Endothelial cell of umbilical vein (primary cell): ENCODE data around the gene MRPL14. TPM values are rescaled to one million over a fixed set of nuclear protein-coding genes. Genes with fewer than 3 reads are reported as not detected.

ENCODE experiments used
- BruUV-seq: library from RNA; stranded (reverse); fragments of 400-500 nt; replicated peaks from 2 replicates; lab custom pipeline; 2021; lab: Mats Ljungman, UMichigan
- CTCF ChIA-PET: fragments of 300-600, 350-600 bp; sonication (Branson Sonifier 250); formaldehyde crosslinking; loops from one replicate; lab custom pipeline; 2021; ENCODE audit warnings: antibody characterized with exemption, inconsistent platforms; lab: Charles Lee
- POLR2A ChIA-PET: fragments of 300-600, 350-600 bp; sonication (Branson Sonifier 250); formaldehyde crosslinking; loops from one replicate; lab custom pipeline; 2021; ENCODE audit warnings: antibody characterized with exemption, inconsistent platforms; lab: Charles Lee
- DNase-seq: peaks from one replicate; pipeline ENCODE4 v3.0.0-alpha.2; 2011; ENCODE audit warnings: low read depth, low spot score
- FAIRE-seq: peaks from 2 replicates; lab custom pipeline; 2011; peaks lifted over from hg19 to GRCh38; lab: Jason Lieb, UNC
- H2AFZ ChIP-seq: 2 replicates; pipeline ENCODE4 v1.6.0; 2012; ENCODE audit warnings: low read depth, low read length, control low read depth, inconsistent platforms
- H3K27ac ChIP-seq: 2 replicates; pipeline ENCODE4 v1.5.1; 2011; ENCODE audit warnings: low read depth, mild to moderate bottlenecking, control low read depth, low read length, moderate library complexity; ENCODE audit not compliant: insufficient read depth
- H3K27me3 ChIP-seq, 2 experiments: 2 replicates each; pipeline versions ENCODE4 v1.6.0 to v1.6.1; 2011; ENCODE audit warnings: low read length in 2 of 2, mixed read lengths in 1 of 2; ENCODE audit not compliant: control insufficient read depth in 2 of 2, insufficient read depth in 2 of 2
- H3K36me3 ChIP-seq, 2 experiments: 2 replicates in 1 of 2; 3 replicates in 1 of 2; pipeline ENCODE4 v1.5.1; 2011; ENCODE audit warnings: low read length in 2 of 2, mild to moderate bottlenecking in 1 of 2, moderate library complexity in 1 of 2; ENCODE audit not compliant: control insufficient read depth in 2 of 2, insufficient read depth in 2 of 2; ENCODE audit errors: extremely low read depth in 1 of 2
- H3K4me1 ChIP-seq: 3 replicates; pipeline ENCODE4 v1.5.1; 2011; ENCODE audit warnings: mild to moderate bottlenecking, low read length; ENCODE audit not compliant: control insufficient read depth, insufficient read depth; ENCODE audit errors: extremely low read depth
- H3K4me2 ChIP-seq: 2 replicates; pipeline ENCODE4 v1.6.1; 2011; ENCODE audit warnings: low read length, control low read depth, mixed read lengths; ENCODE audit not compliant: insufficient read depth
- H3K4me3 ChIP-seq, 3 experiments: fragments of 200-600 bp in 1 of 3; sonication (generic), shearing (Covaris generic) in 1 of 3; replicated peaks in 1 of 3; 2 replicates each; pipeline ENCODE4 v1.5.1; 2011 to 2016; ENCODE audit warnings: control low read depth in 3 of 3, low read length in 3 of 3, mild to moderate bottlenecking in 2 of 3, inconsistent platforms in 1 of 3, low read depth in 1 of 3, moderate library complexity in 1 of 3; ENCODE audit not compliant: insufficient read depth in 1 of 3
- H3K79me2 ChIP-seq: 2 replicates; pipeline ENCODE4 v1.6.0; 2012; ENCODE audit warnings: low read length, inconsistent platforms; ENCODE audit not compliant: control insufficient read depth, insufficient read depth
- H3K9ac ChIP-seq: replicated peaks from 2 replicates; pipeline ENCODE3; 2011; ENCODE audit warnings: low read length, control low read depth; ENCODE audit not compliant: insufficient read depth; ENCODE audit errors: extremely low read depth
- H3K9me1 ChIP-seq: replicated peaks from 3 replicates; pipeline ENCODE4 v1.6.0; 2011; ENCODE audit warnings: mild to moderate bottlenecking, low read length; ENCODE audit not compliant: control insufficient read depth, insufficient read depth; ENCODE audit errors: extremely low read depth
- H3K9me3 ChIP-seq: replicated peaks from 2 replicates; pipeline ENCODE4 v1.5.1; 2012; ENCODE audit warnings: low read length, inconsistent platforms; ENCODE audit not compliant: control insufficient read depth, insufficient read depth
- H4K20me1 ChIP-seq: replicated peaks from 2 replicates; pipeline ENCODE3; 2011; ENCODE audit warnings: mild to moderate bottlenecking, low read length; ENCODE audit not compliant: control insufficient read depth, insufficient read depth; ENCODE audit errors: extremely low read depth
- FOS ChIP-seq: IDR thresholded peaks from 2 replicates; pipeline ENCODE4 v1.6.1; 2011; ENCODE audit warnings: mild to moderate bottlenecking, low read length, moderate library complexity, borderline replicate concordance; ENCODE audit not compliant: insufficient read depth
- JUN ChIP-seq: IDR thresholded peaks from 2 replicates; pipeline ENCODE4 v1.6.1; 2011; ENCODE audit warnings: borderline replicate concordance, low read depth; ENCODE audit not compliant: insufficient read length, insufficient read depth
- MYC ChIP-seq: IDR thresholded peaks from one replicate; pipeline ENCODE4 v1.6.1; 2011; ENCODE audit warnings: mild to moderate bottlenecking, low read depth, low read length
- POLR2A ChIP-seq: IDR thresholded peaks from 2 replicates; pipeline ENCODE4 v1.6.1; 2012; ENCODE audit warnings: low read depth, mild to moderate bottlenecking, control low read depth, low read length
- dilution Hi-C: fragments of 300-500 bp; cut with MboI; formaldehyde crosslinking; loops from one replicate; pipeline ENCODE4 v1.15.0; 2019; ENCODE audit warnings: low sequenced_read_pairs; ENCODE audit not compliant: extremely low pct_ligation_motif_present
- intact Hi-C: fragments of 100-400 bp; cut with micrococcal nuclease; formaldehyde crosslinking; loops from one replicate; pipeline ENCODE4 v1.10.0; 2022
- polyA plus RNA-seq, 4 experiments: library from polyadenylated mRNA; depleted of rRNA in 3 of 4; stranded (reverse) in 3 of 4; unstranded in 1 of 4; fragments of >200 nt; gene quantifications; 2 replicates each; pipeline versions ENCODE4 v1.2.1 to v1.2.3, GENCODE V29; 2011 to 2012; ENCODE audit warnings: missing spikeins in 1 of 4
- total RNA-seq: library from RNA; stranded (reverse); gene quantifications from 2 replicates; pipeline ENCODE4 v1.2.3, GENCODE V29; 2021
- TF ChIP-seq, protein P1 (sequence below): IDR thresholded peaks from 2 replicates; pipeline ENCODE4 v1.6.1; 2011; ENCODE audit not compliant: insufficient read depth, insufficient read length

Gene MRPL14
- total and polyA plus RNA-seq, 2 donors (not counting 3 experiments of a cell fraction or from before 2014, with no cell fraction given): 68.1 to 103 TPM

DNA sequence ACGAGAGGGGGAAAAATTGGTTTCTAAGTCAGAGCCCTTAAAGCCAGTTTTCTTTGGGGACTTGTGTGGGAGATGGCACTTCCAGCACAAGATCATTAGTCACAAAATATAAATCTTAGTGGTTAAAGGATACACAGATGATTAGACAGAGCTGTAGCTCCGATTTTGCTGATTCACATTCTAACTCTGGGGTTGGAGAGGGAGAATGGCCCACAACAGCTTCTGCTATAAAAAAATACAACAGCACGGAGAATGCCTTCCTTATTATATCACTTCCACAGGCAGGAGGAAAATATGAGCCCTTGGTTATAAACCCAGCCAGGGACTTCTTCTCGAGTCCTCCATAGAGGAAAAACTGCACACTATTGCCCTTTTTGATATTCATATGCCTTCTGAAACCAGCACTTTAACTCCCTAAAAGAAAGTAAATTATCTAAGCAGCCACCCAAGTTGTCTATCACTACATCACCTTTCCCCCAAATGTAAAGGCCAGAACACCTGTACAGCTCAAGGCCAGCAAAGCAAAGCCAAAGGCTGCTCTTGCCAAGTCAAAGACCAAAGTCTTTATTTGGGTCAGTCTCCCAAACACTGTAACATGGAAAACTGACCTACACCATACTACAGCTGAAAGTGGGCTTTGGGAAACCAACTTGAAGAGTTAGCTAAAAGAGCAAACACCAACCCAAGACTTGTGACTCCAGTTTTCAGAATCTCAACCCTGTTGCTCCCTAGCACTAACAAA lies 10.4 kb downstream of the MRPL14 start:
- CTCF ChIA-PET: interaction anchor here (0.6 to 3.8 kb wide), 10 partner anchors 11 to 196 kb away, joined by 3 to 18 read pairs (median 4); partner anchors contain the start of genes AARS2 and SLC35B2
- dilution Hi-C loops: no loop called here

DNA sequence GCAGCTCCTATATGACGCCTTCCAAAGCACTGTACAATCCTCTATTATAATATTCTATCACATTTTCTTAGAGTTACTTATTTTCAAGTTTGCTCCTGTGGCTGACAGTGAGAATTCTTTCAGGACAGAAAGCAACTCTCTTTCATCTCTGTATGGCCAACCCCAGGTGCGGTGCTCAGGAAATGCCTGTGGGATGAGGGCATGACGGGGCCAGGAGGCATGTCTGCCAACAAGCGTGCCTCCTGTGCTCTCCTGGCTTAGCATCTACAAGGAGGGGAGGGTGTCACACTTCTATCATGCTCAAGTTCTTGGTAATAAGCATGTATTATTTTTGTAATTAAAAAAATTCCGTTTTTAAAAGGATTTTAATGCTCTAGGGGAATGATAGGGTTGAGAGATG lies 11.4 kb downstream of the MRPL14 start:
- peak overlapping the region; percentile 73 for H3K27ac ChIP-seq
- no peaks in the 10 kb centered on the region for H3K9me1 ChIP-seq
- no peaks in the 10 kb centered on the region for H3K27me3 ChIP-seq
- no peaks in the 10 kb centered on the region for H3K9me3 ChIP-seq
- intact Hi-C loops (loop anchor here (1.0 kb wide), 2 partner anchors 11 to 12 kb away; partner anchors contain the start of genes MRPL14 and TMEM63B), dilution Hi-C loops (no loop called here)
- H3K4me1 ChIP-seq: peaks cover 26% of the 10 kb centered on the region
- TF ChIP-seq, protein P1, sequence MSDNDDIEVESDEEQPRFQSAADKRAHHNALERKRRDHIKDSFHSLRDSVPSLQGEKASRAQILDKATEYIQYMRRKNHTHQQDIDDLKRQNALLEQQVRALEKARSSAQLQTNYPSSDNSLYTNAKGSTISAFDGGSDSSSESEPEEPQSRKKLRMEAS: peak; percentile 5
- TF ChIP-seq JUN (peak; percentile 43), POLR2A (no peak), MYC (peak; percentile 19)
- POLR2A ChIA-PET: interaction anchor here (1.4 kb wide), 1 partner anchor 12 kb away, joined by 3 read pairs; the partner anchor contains the start of genes MRPL14 and TMEM63B
- no peaks in the 10 kb centered on the region for H4K20me1 ChIP-seq
- H3K36me3 ChIP-seq: peaks cover 3 to 18% of the 10 kb centered on the region in 2 experiments
- peak; percentile 49 for FAIRE-seq
- DNase-seq: peak; percentile 41
- CTCF ChIA-PET: interaction anchor here (0.6 to 3.8 kb wide), 7 partner anchors 9 to 197 kb away, joined by 3 to 18 read pairs (median 3); partner anchors contain the start of gene AARS2
- H3K79me2 ChIP-seq: peaks cover 54% of the 10 kb centered on the region
- peak overlapping the region; percentile 30 for H3K9ac ChIP-seq
- no peak overlapping the region for H3K4me3 ChIP-seq
- H3K4me2 ChIP-seq: peak overlapping the region; percentile 50
- BruUV-seq: no TSS peak
- no peak overlapping the region for H2AFZ ChIP-seq

More for the DNA sequence above, 10.4 kb downstream of the MRPL14 start:
- intact Hi-C loops: loop anchor here (1.0 kb wide), 2 partner anchors 10 to 13 kb away; partner anchors contain the start of genes MRPL14 and TMEM63B
- POLR2A ChIA-PET: interaction anchor here (1.4 kb wide), 1 partner anchor 11 kb away, joined by 3 read pairs; the partner anchor contains the start of genes MRPL14 and TMEM63B
- peak; percentile 67 for FAIRE-seq
- H3K4me2 ChIP-seq: peak overlapping the region; percentile 50
- no TSS peak for BruUV-seq
- peak overlapping the region; percentile 73 for H3K27ac ChIP-seq
- peaks cover 33% of the 10 kb centered on the region for H3K4me1 ChIP-seq
- H3K36me3 ChIP-seq: peaks cover 3 to 11% of the 10 kb centered on the region in 2 experiments
- no peak overlapping the region for H3K4me3 ChIP-seq
- no peak overlapping the region for H2AFZ ChIP-seq
- peak; percentile 81 for DNase-seq
- TF ChIP-seq, protein P1: no peak
- TF ChIP-seq POLR2A (no peak), JUN (peak; percentile 60), FOS (no peak)
- no peaks in the 10 kb centered on the region for H3K9me1 ChIP-seq
- no peaks in the 10 kb centered on the region for H4K20me1 ChIP-seq
- H3K9me3 ChIP-seq: no peaks in the 10 kb centered on the region
- peaks cover 63% of the 10 kb centered on the region for H3K79me2 ChIP-seq
- H3K9ac ChIP-seq: peak overlapping the region; percentile 30
- H3K27me3 ChIP-seq: no peaks in the 10 kb centered on the region
